ENCODE measurements around the gene SPTB. TPM values are rescaled to one million over a fixed set of nuclear protein-coding genes. Genes with fewer than 3 reads are reported as not detected.

Gene SPTB
- total RNA-seq, 1 experiment from 2014 or later: 2.3 TPM

DNA sequence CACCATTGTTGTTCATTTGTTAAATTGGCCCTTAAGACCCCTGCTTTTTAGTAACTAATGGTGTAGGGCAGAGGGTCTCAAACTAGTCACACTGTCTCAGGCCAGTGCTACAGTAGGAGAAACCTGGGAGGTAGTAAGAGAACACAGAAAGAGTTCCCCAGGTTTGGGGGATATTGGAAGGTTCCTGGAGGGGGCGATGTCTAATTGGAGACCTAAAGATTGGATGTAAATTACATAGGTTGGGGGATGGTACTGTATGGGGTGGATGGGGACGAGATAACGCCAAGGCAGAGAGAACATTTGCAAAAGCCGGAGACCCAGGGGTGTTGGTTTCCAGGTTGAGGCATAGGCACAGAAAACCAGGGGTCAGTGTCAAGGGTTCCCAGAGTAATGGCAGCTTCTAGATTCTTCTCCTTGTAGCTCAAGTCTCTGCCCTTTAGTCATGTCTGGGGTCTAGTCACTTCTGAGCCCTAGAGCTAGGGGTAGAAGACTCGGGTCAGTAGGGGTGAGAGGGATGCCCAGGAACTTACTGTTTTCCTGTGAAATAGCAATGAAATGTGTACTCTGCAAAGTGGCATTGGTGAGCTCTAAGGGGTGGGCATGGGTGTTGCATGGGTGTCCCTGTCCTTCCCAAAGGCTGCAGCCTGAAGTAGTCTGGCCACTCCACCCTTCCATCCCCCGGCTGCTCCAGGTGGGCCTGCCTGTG is 153.7 kb downstream of the SPTB start:
- H3K27ac ChIP-seq (ENCODE audit: insufficient read length, low read depth, low read length): no peak overlapping the region
- H2BK120ac ChIP-seq (ENCODE audit: low read depth, low read length, poor library complexity, severe bottlenecking): no peak overlapping the region
- H3K79me2 ChIP-seq (ENCODE audit: insufficient read depth, low read length): peaks cover 12% of the 10 kb centered on the region; the same call in 1 of the 2 replicates
- peaks cover 14% of the 10 kb centered on the region for H3K4me1 ChIP-seq (ENCODE audit: insufficient read depth, low read length)
- peaks cover 22 to 36% (median 34%) of the 10 kb centered on the region in 3 experiments; a peak in 6 of 7 replicates for H3K36me3 Mint-ChIP-seq (ENCODE audit: insufficient read depth in 1 of 3, low read depth in 3 of 3)
- no peak overlapping the region for H3K4me2 ChIP-seq (ENCODE audit: insufficient read depth, insufficient read length, low read length)
- H3K4me3 Mint-ChIP-seq: peak overlapping the region in 1 of 2 experiments; percentile 2; a peak in 1 of 5 replicates
- H3K9me3 ChIP-seq (ENCODE audit: control insufficient read depth, low read depth, low read length): no peaks in the 10 kb centered on the region
- no peak overlapping the region for H4K5ac ChIP-seq (ENCODE audit: insufficient read length, low read depth, low read length)
- H3K56ac ChIP-seq (ENCODE audit: insufficient read length, low read depth, low read length): no peak overlapping the region
- no peak overlapping the region for H4K91ac ChIP-seq (ENCODE audit: insufficient read length, low read depth, low read length)
- H2BK15ac ChIP-seq (ENCODE audit: low read depth, low read length): no peak overlapping the region
- no peak overlapping the region for H3K9ac ChIP-seq (ENCODE audit: extremely low read depth, insufficient read length, low read length)
- H3K9me3 Mint-ChIP-seq: no peaks in the 10 kb centered on the region
- peaks cover 6% of the 10 kb centered on the region for H3K79me1 ChIP-seq (ENCODE audit: insufficient read depth, low read depth, low read length, poor library complexity, severe bottlenecking)
- H3K27ac Mint-ChIP-seq: peak overlapping the region; percentile 16 to 86 (median 85); a peak in 6 of 7 replicates
- no peak overlapping the region for H2BK12ac ChIP-seq (ENCODE audit: insufficient read length, low read depth, low read length)
- H2AK5ac ChIP-seq (ENCODE audit: insufficient read length, low read length): no peak overlapping the region
- H3K14ac ChIP-seq (ENCODE audit: insufficient read depth, low read length): no peak overlapping the region
- no peaks in the 10 kb centered on the region for H3K23me2 ChIP-seq (ENCODE audit: insufficient read length, low read depth, low read length, poor library complexity, severe bottlenecking)
- H3K23ac ChIP-seq (ENCODE audit: insufficient read length, low read depth, low read length): no peak overlapping the region
- no peak overlapping the region for H2BK20ac ChIP-seq (ENCODE audit: low read depth, low read length, poor library complexity, severe bottlenecking)
- H3K27me3 Mint-ChIP-seq (ENCODE audit: low read depth): no peaks in the 10 kb centered on the region; the same call in 1 of the 2 replicates
- H4K8ac ChIP-seq (replicated peaks; ENCODE audit: insufficient read length, low read depth, low read length): no peak overlapping the region
- H3T11ph ChIP-seq (ENCODE audit: low read length): no peak overlapping the region
- H4K20me1 ChIP-seq (ENCODE audit: control insufficient read depth, insufficient read depth, insufficient read length): peaks cover 2% of the 10 kb centered on the region
- H3K4me1 Mint-ChIP-seq: peaks cover 66 to 67% of the 10 kb centered on the region in 2 experiments
- H2BK5ac ChIP-seq (ENCODE audit: insufficient read length, low read length): no peak overlapping the region
- no peak overlapping the region for H3K18ac ChIP-seq (ENCODE audit: insufficient read length, low read depth, low read length)
- DNase-seq: no peak
- no peak overlapping the region for H3K4ac ChIP-seq (ENCODE audit: low read depth, low read length)
- TF ChIP-seq CTCF (conservative IDR thresholded peaks at IDR 0.05): peak; percentile 33; the same call in 1 of the 3 replicates
- no peaks in the 10 kb centered on the region for H3K27me3 ChIP-seq (ENCODE audit: insufficient read depth, low read length)
- H2AFZ ChIP-seq (ENCODE audit: low read length): no peak overlapping the region
- no CpG with 5 or more reads among the region's 6 CpGs for WGBS (ENCODE audit: extremely low coverage, insufficient read length, low lambda C conversion rate)
